A549 treated with dexamethasone at 1 μM for 4 hours (cell line): ENCODE results near the gene KATNB1. TPM values are rescaled to one million over a fixed set of nuclear protein-coding genes. Genes with fewer than 3 reads are reported as not detected.

ENCODE experiments used
- total RNA-seq: library from RNA; stranded (reverse); fragments of 200-300 nt; extraction: Qiagen RNA extraction; gene quantifications from 5 replicates; pipeline ENCODE4 v1.2.3, GENCODE V29; 2022

KATNB1 gene, protein sequence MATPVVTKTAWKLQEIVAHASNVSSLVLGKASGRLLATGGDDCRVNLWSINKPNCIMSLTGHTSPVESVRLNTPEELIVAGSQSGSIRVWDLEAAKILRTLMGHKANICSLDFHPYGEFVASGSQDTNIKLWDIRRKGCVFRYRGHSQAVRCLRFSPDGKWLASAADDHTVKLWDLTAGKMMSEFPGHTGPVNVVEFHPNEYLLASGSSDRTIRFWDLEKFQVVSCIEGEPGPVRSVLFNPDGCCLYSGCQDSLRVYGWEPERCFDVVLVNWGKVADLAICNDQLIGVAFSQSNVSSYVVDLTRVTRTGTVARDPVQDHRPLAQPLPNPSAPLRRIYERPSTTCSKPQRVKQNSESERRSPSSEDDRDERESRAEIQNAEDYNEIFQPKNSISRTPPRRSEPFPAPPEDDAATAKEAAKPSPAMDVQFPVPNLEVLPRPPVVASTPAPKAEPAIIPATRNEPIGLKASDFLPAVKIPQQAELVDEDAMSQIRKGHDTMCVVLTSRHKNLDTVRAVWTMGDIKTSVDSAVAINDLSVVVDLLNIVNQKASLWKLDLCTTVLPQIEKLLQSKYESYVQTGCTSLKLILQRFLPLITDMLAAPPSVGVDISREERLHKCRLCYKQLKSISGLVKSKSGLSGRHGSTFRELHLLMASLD
- 14.2 to 17.7 TPM (median 16.1 TPM) in 5 replicates for total RNA-seq

GRCh38 chr16:57735755-57736418, at the start of gene KATNB1:
KATNB1 (plus strand) TSS chr16:57735770; CDS start chr16:57737244, 1,474 bp downstream.

DNA sequence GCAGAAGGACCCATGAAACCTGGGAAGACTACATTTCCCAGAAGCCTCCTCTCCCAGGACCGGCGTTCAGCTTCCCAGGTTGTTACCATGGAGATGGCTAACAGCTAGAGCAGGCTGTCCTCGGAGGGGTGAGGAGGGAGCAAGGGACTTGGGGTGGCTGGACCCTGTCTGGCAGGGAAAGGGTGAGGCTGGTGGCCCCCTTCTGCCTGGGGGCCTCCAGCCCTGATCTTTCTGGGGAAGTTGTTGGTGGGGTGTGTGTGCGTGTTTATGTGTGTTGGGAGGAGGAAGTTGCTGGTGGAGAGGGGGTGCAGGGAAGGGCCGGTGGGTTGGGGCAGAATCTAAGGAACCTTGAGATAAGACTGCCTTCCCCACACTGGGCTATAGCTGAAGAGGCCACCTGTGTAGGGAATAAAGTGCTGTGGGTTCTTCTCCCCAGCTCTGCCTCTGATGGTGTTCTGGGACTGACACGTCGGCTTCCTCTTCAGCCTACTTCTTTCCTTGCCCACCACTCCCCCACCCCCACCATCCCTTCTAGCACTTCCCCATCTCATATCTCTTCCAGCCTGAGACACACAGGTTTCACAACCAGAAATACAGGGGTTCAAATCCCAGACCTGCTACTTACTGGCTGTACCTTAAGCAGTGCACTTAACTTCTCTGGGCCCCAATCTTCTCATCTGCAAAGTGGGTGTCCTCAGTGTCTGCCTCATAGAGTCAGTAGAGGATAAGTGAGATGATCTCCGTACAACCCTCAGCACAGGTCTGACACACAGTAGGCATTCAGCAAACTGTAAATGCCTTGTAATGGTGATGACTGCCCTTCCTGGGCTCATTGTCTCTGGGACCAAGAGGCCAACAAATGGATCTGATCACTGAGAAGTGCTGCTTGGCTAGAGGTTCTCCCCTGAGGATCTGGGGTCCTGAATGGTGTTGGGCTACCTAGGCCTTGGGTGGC, 40.6 kb upstream of the KATNB1 start, which contains the start of gene DRC7:
Gene DRC7 (plus strand): TSS at position 82 of the 955 bp plus-strand sequence. CDS start 3,144 bp downstream, outside the sequence.

GRCh38 chr16:57802341-57803133, 67.0 kb downstream of the KATNB1 start, which contains the start of gene KIFC3:
KIFC3 (minus strand) TSS chr16:57802491; CDS start chr16:57798243, 4,248 bp downstream.

Other genes starting within 250 kb of the KATNB1 start
- 29.0 to 40.9 TPM (median 33.6 TPM) in 5 replicates for gene DOK4, start 249.3 kb upstream of the KATNB1 start, total RNA-seq
- gene CCDC102A, start 199.2 kb upstream of the KATNB1 start, total RNA-seq: 5.2 to 9.7 TPM (median 8.3 TPM) in 5 replicates
- 0.05 to 0.08 TPM (median 0.07 TPM) in 3 of 5 replicates, not detected in the others for gene ADGRG5, start 193.1 kb upstream of the KATNB1 start, total RNA-seq
- gene ADGRG1, start 107.1 kb upstream of the KATNB1 start, total RNA-seq: 130 to 241 TPM (median 206 TPM) in 5 replicates
- gene ADGRG3, start 67.5 kb upstream of the KATNB1 start, total RNA-seq: 0.43 to 0.71 TPM (median 0.62 TPM) in 5 replicates
- 0.04 to 0.06 TPM in 2 of 5 replicates, not detected in the others for gene DRC7, start 41.0 kb upstream of the KATNB1 start, total RNA-seq
- gene KIFC3, start 66.7 kb downstream of the KATNB1 start, total RNA-seq: 96.7 to 124 TPM (median 119 TPM) in 5 replicates
- gene CNGB1, start 235.4 kb downstream of the KATNB1 start, total RNA-seq: 0.06 to 0.12 TPM (median 0.09 TPM) in 5 replicates